HUES48 (cell line): ENCODE data around the gene ANKS1B.
"Not testable (repeated sequence)": the region's sequence is repeated elsewhere in the genome, so short reads cannot be mapped to it uniquely, and the experiment has no call there.

ENCODE experiments used
- H3K27ac ChIP-seq: one replicate; pipeline ENCODE4 v1.7.0; 2013; ENCODE audit warnings: low read depth, low read length, inconsistent platforms
- H3K27me3 ChIP-seq: 2 replicates; pipeline ENCODE4 v1.6.1; 2013; ENCODE audit warnings: mild to moderate bottlenecking, low read length; ENCODE audit not compliant: control insufficient read depth, insufficient read depth
- H3K36me3 ChIP-seq: 2 replicates; pipeline ENCODE4 v1.6.1; 2013; ENCODE audit warnings: low read length; ENCODE audit not compliant: control insufficient read depth, insufficient read depth
- H3K4me1 ChIP-seq: 2 replicates; pipeline ENCODE4 v1.6.1; 2013; ENCODE audit warnings: mild to moderate bottlenecking, low read length; ENCODE audit not compliant: control insufficient read depth, insufficient read depth
- H3K4me3 ChIP-seq: 2 replicates; pipeline ENCODE4 v1.5.1; 2013; ENCODE audit warnings: mild to moderate bottlenecking, low read depth, low read length
- H3K9ac ChIP-seq: 2 replicates; pipeline ENCODE4 v1.6.1; 2013; ENCODE audit warnings: mild to moderate bottlenecking, low read depth, low read length, moderate library complexity
- H3K9me3 ChIP-seq: 2 replicates; pipeline ENCODE4 v1.6.1; 2013; ENCODE audit warnings: low read length; ENCODE audit not compliant: control insufficient read depth, insufficient read depth

The ANKS1B gene

GRCh38 chr12:99039367-99040120 lies 945.2 kb downstream of the ANKS1B start:
- Histone ChIP-seq H3K9me3 (no peaks in the 10 kb centered on the region), H3K36me3 (no peaks in the 10 kb centered on the region), H3K9ac (no peak overlapping the region), H3K27me3 (no peaks in the 10 kb centered on the region), H3K4me3 (no peak overlapping the region), H3K4me1 (peaks cover 3% of the 10 kb centered on the region; the same call in 1 of the 2 replicates), H3K27ac (no peak overlapping the region)

GRCh38 chr12:99036566-99036965 lies 948.2 kb downstream of the ANKS1B start:
- 0 out of 2 replicates have a peak, but pooled peaks cover 3% of the 10 kb centered on the region for H3K4me1 ChIP-seq
- H3K4me3 ChIP-seq, result no peak overlapping the region
- no peak overlapping the region for H3K27ac ChIP-seq
- no peaks in the 10 kb centered on the region for H3K27me3 ChIP-seq
- no peaks in the 10 kb centered on the region for H3K36me3 ChIP-seq
- no peaks in the 10 kb centered on the region for H3K9me3 ChIP-seq
- no peak overlapping the region for H3K9ac ChIP-seq

GRCh38 chr12:99035803-99036202 lies 948.9 kb downstream of the ANKS1B start:
- Histone ChIP-seq H3K4me1 (0 out of 2 replicates have a peak, but pooled peaks cover 3% of the 10 kb centered on the region), H3K27me3 (no peaks in the 10 kb centered on the region), H3K9me3 (no peaks in the 10 kb centered on the region), H3K9ac (no peak overlapping the region), H3K36me3 (no peaks in the 10 kb centered on the region), H3K27ac (no peak overlapping the region), H3K4me3 (no peak overlapping the region)

- H3K9ac ChIP-seq, H3K36me3 ChIP-seq, H3K9me3 ChIP-seq, H3K27me3 ChIP-seq, H3K4me3 ChIP-seq, H3K4me1 ChIP-seq, H3K27ac ChIP-seq: not testable (repeated sequence)
Observed at GRCh38 chr12:99034201-99034600, 950.5 kb downstream of the ANKS1B start.

GRCh38 chr12:99029511-99030271 lies 955.0 kb downstream of the ANKS1B start:
- Histone ChIP-seq H3K4me1 (peaks cover 24% of the 10 kb centered on the region), H3K36me3 (no peaks in the 10 kb centered on the region), H3K27me3 (peaks cover 8% of the 10 kb centered on the region; the same call in 1 of the 2 replicates), H3K4me3 (no peak overlapping the region), H3K27ac (no peak overlapping the region), H3K9me3 (no peaks in the 10 kb centered on the region), H3K9ac (no peak overlapping the region)

- Histone ChIP-seq H3K27me3 (peaks cover 8% of the 10 kb centered on the region; the same call in 1 of the 2 replicates), H3K36me3 (no peaks in the 10 kb centered on the region), H3K27ac (peak overlapping the region; percentile 44), H3K9me3 (no peaks in the 10 kb centered on the region), H3K4me1 (peaks cover 24% of the 10 kb centered on the region), H3K9ac (no peak overlapping the region), H3K4me3 (no peak overlapping the region)
Observed at GRCh38 chr12:99027461-99027860, 957.3 kb downstream of the ANKS1B start.

- H3K27ac ChIP-seq, result peak overlapping the region; percentile 44
- peaks cover 8% of the 10 kb centered on the region; the same call in 1 of the 2 replicates for H3K27me3 ChIP-seq
- no peak overlapping the region for H3K4me3 ChIP-seq
- H3K9ac ChIP-seq, result no peak overlapping the region
- H3K36me3 ChIP-seq, result no peaks in the 10 kb centered on the region
- no peaks in the 10 kb centered on the region for H3K9me3 ChIP-seq
- H3K4me1 ChIP-seq, result peaks cover 24% of the 10 kb centered on the region
Observed at GRCh38 chr12:99027055-99027393, 957.7 kb downstream of the ANKS1B start.

- Histone ChIP-seq H3K27me3 (peaks cover 8% of the 10 kb centered on the region; the same call in 1 of the 2 replicates), H3K9ac (no peak overlapping the region), H3K4me1 (peaks cover 24% of the 10 kb centered on the region), H3K9me3 (no peaks in the 10 kb centered on the region), H3K4me3 (peak overlapping the region; percentile 8; the same call in 1 of the 2 replicates), H3K27ac (peak overlapping the region; percentile 60), H3K36me3 (no peaks in the 10 kb centered on the region)
Observed at GRCh38 chr12:99026332-99027054, 958.2 kb downstream of the ANKS1B start.

GRCh38 chr12:99024870-99025269 lies 959.9 kb downstream of the ANKS1B start:
- Histone ChIP-seq H3K9ac (no peak overlapping the region), H3K4me1 (peaks cover 24% of the 10 kb centered on the region), H3K4me3 (no peak overlapping the region), H3K27me3 (peaks cover 8% of the 10 kb centered on the region; the same call in 1 of the 2 replicates), H3K9me3 (no peaks in the 10 kb centered on the region), H3K36me3 (no peaks in the 10 kb centered on the region), H3K27ac (no peak overlapping the region)

- Histone ChIP-seq H3K4me3 (no peak overlapping the region), H3K4me1 (peaks cover 24% of the 10 kb centered on the region), H3K9me3 (no peaks in the 10 kb centered on the region), H3K27me3 (peaks cover 5% of the 10 kb centered on the region; the same call in 1 of the 2 replicates), H3K36me3 (no peaks in the 10 kb centered on the region), H3K27ac (no peak overlapping the region), H3K9ac (no peak overlapping the region)
Observed at GRCh38 chr12:99024191-99024590, 960.5 kb downstream of the ANKS1B start.
